Hepatocyte (in vitro differentiated cells): Measurements from ENCODE around the gene TMPRSS3. TPM values are rescaled to one million over a fixed set of nuclear protein-coding genes. Genes with fewer than 3 reads are reported as not detected.

Experiments
- DNase-seq: peaks from one replicate; pipeline ENCODE4 v3.0.0-alpha.2; 2016; ENCODE audit warnings: low spot score
- H2AFZ ChIP-seq: fragments of 200-600 bp; sonication (generic); 2 replicates; pipeline ENCODE4 v1.6.0; 2016; ENCODE audit warnings: antibody characterized with exemption, mild to moderate bottlenecking
- H3K27ac ChIP-seq: fragments of 200-600 bp; sonication (generic); 2 replicates; pipeline ENCODE4 v1.5.1; 2016; ENCODE audit warnings: mild to moderate bottlenecking
- H3K27me3 ChIP-seq: fragments of 200-600 bp; sonication (generic); 2 replicates; pipeline ENCODE4 v1.6.1; 2016
- H3K36me3 ChIP-seq: fragments of 200-600 bp; sonication (generic); replicated peaks from 2 replicates; pipeline ENCODE4 v1.5.1; 2016; ENCODE audit warnings: low read depth; ENCODE audit not compliant: insufficient read depth
- H3K4me1 ChIP-seq: fragments of 200-600 bp; sonication (generic); 2 replicates; pipeline ENCODE4 v1.5.1; 2016; ENCODE audit warnings: mild to moderate bottlenecking, moderate library complexity; ENCODE audit not compliant: insufficient read depth
- H3K4me2 ChIP-seq: fragments of 200-600 bp; sonication (generic); 2 replicates; pipeline ENCODE4 v1.6.0; 2016
- H3K4me3 ChIP-seq: fragments of 200-600 bp; sonication (generic); 2 replicates; pipeline ENCODE4 v1.5.1; 2016; ENCODE audit warnings: mild to moderate bottlenecking
- H3K79me2 ChIP-seq: fragments of 200-600 bp; sonication (generic); 2 replicates; pipeline ENCODE4 v1.6.0; 2017; ENCODE audit warnings: mild to moderate bottlenecking
- H3K9me2 ChIP-seq: fragments of 200-600 bp; sonication (generic); replicated peaks from 2 replicates; pipeline ENCODE4 v1.6.0; 2017; ENCODE audit warnings: mild to moderate bottlenecking; ENCODE audit not compliant: insufficient read depth
- H3K9me3 ChIP-seq: fragments of 200-600 bp; sonication (generic); 2 replicates; pipeline ENCODE4 v1.5.1; 2016; ENCODE audit warnings: low read depth, mild to moderate bottlenecking
- H4K20me1 ChIP-seq: fragments of 200-600 bp; sonication (generic); 2 replicates; pipeline ENCODE4 v1.6.0; 2016; ENCODE audit warnings: mild to moderate bottlenecking; ENCODE audit not compliant: insufficient read depth, poor library complexity, severe bottlenecking
- EZH2 ChIP-seq: fragments of 200-600 bp; sonication (generic); IDR thresholded peaks from 2 replicates; pipeline ENCODE4 v1.6.1; 2016; ENCODE audit warnings: antibody characterized with exemption, mild to moderate bottlenecking, borderline replicate concordance
- EZH2phosphoT487 ChIP-seq: fragments of 200-600 bp; sonication (generic); IDR thresholded peaks from one replicate; pipeline ENCODE4 v1.6.1; 2018; ENCODE audit warnings: antibody characterized with exemption, mild to moderate bottlenecking, low read depth, moderate library complexity; ENCODE audit not compliant: unreplicated experiment, severe bottlenecking
- WGBS: methylation state at CpG from one replicate; pipeline ENCODE4 v1.1.6; 2016; ENCODE audit warnings: low lambda C conversion rate; ENCODE audit errors: missing lambda C conversion rate; 5-methylcytosine and 5-hydroxymethylcytosine counted together
- polyA plus RNA-seq: library from polyadenylated mRNA; unstranded; fragments of >200 nt; fragmentation: Nextera tagmentation; extraction: Ambion mirVana; gene quantifications from 2 replicates; pipeline ENCODE4 v1.2.1, GENCODE V29; 2016
- total RNA-seq: library from RNA; depleted of rRNA; stranded (reverse); fragments of >200 nt; gene quantifications from 2 replicates; pipeline ENCODE4 v1.2.3, GENCODE V29; 2014
- TF ChIP-seq, protein P1 (sequence below): fragments of 200-600 bp; sonication (generic); IDR thresholded peaks from 2 replicates; pipeline ENCODE4 v1.5.1; 2016; ENCODE audit warnings: antibody characterized with exemption, mild to moderate bottlenecking; ENCODE audit not compliant: poor library complexity

Gene TMPRSS3
- total and polyA plus RNA-seq, 2 experiments from 2014 or later, result 1.4 to 1.7 TPM

DNA sequence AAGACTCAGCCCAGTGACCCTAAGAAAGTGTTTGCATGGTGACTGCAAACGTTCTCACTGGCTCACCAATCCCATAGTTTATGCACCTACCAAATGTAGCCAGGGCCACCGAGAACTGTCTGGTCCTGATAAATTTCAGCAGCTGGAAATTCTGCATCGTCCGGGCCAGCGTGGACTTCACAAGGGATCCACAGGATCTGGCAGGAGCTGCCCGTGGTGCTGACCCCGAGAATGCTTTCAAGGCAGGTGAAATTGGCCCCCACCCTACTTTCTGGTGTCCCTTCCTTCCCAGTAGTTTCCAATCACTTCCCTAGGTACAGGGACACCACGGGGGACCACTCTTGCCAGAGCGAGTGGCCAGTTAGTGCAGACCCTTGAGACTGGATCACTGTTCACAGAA is 34.0 kb upstream of the TMPRSS3 start:
- Histone ChIP-seq H4K20me1 (no peaks in the 10 kb centered on the region), H3K36me3 (no peaks in the 10 kb centered on the region), H3K27ac (no peak overlapping the region), H3K9me2 (no peaks in the 10 kb centered on the region), H3K27me3 (no peaks in the 10 kb centered on the region), H3K4me1 (no peaks in the 10 kb centered on the region), H3K4me3 (no peak overlapping the region), H3K9me3 (no peaks in the 10 kb centered on the region), H3K79me2 (no peaks in the 10 kb centered on the region), H2AFZ (no peak overlapping the region), H3K4me2 (no peak overlapping the region)
- peak; percentile 45 for DNase-seq
- TF ChIP-seq EZH2 (no peak), EZH2phosphoT487 (no peak)
- TF ChIP-seq, protein P1, sequence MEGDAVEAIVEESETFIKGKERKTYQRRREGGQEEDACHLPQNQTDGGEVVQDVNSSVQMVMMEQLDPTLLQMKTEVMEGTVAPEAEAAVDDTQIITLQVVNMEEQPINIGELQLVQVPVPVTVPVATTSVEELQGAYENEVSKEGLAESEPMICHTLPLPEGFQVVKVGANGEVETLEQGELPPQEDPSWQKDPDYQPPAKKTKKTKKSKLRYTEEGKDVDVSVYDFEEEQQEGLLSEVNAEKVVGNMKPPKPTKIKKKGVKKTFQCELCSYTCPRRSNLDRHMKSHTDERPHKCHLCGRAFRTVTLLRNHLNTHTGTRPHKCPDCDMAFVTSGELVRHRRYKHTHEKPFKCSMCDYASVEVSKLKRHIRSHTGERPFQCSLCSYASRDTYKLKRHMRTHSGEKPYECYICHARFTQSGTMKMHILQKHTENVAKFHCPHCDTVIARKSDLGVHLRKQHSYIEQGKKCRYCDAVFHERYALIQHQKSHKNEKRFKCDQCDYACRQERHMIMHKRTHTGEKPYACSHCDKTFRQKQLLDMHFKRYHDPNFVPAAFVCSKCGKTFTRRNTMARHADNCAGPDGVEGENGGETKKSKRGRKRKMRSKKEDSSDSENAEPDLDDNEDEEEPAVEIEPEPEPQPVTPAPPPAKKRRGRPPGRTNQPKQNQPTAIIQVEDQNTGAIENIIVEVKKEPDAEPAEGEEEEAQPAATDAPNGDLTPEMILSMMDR, result no peak
- 32% methylated on average over 9 of the region's 9 CpGs for WGBS

DNA sequence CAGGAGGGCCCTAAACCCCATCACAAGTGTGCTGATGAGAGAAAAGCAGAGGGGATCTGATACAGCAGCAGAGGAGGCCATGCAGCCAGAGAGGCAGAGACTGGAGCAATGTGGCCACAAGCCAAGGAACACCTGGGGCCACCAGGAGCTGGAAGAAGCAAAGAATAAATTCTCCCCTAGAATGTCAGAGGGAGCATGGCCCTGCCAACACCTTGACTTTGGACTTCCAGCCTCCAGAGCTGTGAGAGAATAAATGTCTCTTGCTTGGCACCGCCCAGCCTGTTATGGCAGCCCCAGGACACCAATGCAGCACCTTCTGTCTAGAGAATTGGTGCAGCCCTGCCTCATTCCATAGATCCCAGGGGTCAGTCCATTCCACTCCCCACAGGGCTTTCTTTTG is 33.2 kb upstream of the TMPRSS3 start:
- no peaks in the 10 kb centered on the region for H3K9me2 ChIP-seq
- H3K27ac ChIP-seq, result no peak overlapping the region
- H2AFZ ChIP-seq, result no peak overlapping the region
- WGBS, result 100% methylated on average over 1 of the region's 1 CpG
- H4K20me1 ChIP-seq, result no peaks in the 10 kb centered on the region
- H3K4me2 ChIP-seq, result no peak overlapping the region
- H3K79me2 ChIP-seq, result no peaks in the 10 kb centered on the region
- no peaks in the 10 kb centered on the region for H3K4me1 ChIP-seq
- DNase-seq, result no peak
- H3K9me3 ChIP-seq, result no peaks in the 10 kb centered on the region
- no peaks in the 10 kb centered on the region for H3K27me3 ChIP-seq
- H3K4me3 ChIP-seq, result no peak overlapping the region
- no peaks in the 10 kb centered on the region for H3K36me3 ChIP-seq
- TF ChIP-seq, protein P1, result no peak
- TF ChIP-seq EZH2, result no peak
- no peak for TF ChIP-seq EZH2phosphoT487

DNA sequence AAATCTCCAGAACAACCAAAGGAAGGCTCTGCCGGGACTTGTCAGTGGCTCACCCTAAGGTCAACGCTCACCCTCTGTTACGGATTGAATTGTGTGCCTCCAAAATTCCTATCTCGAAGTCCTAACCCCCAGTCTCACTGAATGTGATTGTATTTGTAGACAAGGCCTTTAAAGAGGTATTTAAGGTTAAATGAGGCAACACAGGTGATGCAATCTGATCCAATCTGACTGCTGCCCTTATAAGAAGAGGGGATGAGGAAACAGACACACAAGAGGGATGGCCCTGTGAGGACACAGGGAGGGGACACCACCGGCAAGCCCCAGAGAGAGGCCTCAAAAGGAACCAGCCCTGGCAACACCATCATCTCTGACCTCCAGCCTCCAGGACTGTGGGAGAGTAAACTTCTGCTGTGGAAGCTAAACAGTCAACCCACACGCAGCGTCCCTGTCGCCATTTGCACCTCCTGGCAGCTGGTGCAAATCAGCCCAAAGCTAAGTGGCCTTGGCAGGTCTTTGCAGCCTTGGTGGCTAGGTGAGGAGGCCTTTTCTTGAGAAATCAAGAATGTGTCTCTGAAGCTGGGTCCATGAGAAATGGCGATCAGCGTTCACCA is 32.1 kb upstream of the TMPRSS3 start:
- 86% methylated on average over 10 of the region's 10 CpGs for WGBS
- H3K79me2 ChIP-seq, result no peaks in the 10 kb centered on the region
- H3K9me2 ChIP-seq, result no peaks in the 10 kb centered on the region
- no peak overlapping the region for H2AFZ ChIP-seq
- H3K27me3 ChIP-seq, result no peaks in the 10 kb centered on the region
- no peak for DNase-seq
- H3K4me1 ChIP-seq, result no peaks in the 10 kb centered on the region
- H3K4me3 ChIP-seq, result no peak overlapping the region
- H3K9me3 ChIP-seq, result no peaks in the 10 kb centered on the region
- H4K20me1 ChIP-seq, result no peaks in the 10 kb centered on the region
- no peaks in the 10 kb centered on the region for H3K36me3 ChIP-seq
- no peak for TF ChIP-seq EZH2
- TF ChIP-seq, protein P1, result no peak
- TF ChIP-seq EZH2phosphoT487, result no peak
- H3K4me2 ChIP-seq, result no peak overlapping the region
- H3K27ac ChIP-seq, result no peak overlapping the region
